ENCODE results near the gene TMEM183A.
"Not testable (repeated sequence)": the region's sequence is repeated elsewhere in the genome, so short reads cannot be mapped to it uniquely, and the experiment has no call there.

TMEM183A gene, protein sequence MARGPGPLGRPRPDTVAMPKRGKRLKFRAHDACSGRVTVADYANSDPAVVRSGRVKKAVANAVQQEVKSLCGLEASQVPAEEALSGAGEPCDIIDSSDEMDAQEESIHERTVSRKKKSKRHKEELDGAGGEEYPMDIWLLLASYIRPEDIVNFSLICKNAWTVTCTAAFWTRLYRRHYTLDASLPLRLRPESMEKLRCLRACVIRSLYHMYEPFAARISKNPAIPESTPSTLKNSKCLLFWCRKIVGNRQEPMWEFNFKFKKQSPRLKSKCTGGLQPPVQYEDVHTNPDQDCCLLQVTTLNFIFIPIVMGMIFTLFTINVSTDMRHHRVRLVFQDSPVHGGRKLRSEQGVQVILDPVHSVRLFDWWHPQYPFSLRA

DNA sequence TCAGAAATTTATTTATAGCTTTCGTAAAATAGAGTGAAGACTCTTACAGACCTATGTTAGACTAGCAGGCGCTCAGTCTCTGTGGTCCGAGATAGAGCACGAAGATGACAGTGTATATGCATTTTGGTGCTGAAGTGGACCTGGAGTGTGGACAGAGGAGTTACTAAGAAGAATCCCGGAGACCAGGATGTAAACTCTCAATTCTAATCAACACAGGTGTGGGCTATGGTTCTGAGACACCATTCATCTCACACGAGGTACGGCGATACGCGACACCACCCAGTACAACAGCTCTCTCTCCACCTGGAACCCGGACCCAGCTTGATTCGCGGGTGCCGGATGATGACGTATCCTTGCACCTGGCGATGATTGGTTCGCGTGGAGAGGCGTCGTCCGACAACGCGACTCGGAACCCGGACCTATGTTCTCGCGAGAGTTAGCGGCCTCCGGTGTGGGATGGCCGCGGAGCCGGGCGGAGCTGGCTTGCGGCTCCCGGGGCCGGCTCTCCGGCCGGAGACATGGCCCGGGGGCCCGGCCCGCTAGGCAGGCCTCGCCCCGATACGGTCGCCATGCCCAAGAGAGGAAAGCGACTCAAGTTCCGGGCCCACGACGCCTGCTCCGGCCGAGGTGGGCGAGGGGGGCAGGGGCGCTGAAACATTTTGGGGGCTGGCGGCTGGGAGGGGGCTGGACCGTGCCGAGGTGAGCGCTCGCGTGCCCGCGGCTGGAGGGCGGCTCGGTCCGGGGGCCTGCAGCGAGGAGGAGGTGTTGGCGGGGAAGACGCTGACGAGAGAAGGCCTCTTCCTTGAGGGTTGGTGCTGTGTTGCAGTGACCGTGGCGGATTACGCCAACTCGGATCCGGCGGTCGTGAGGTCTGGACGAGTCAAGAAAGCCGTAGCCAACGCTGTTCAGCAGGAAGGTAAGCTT, at the start of gene TMEM183A:
TSS of gene TMEM183A (plus strand) at position 427 of the 924 bp plus-strand sequence. CDS start at position 519, 92 bp downstream.
- peak; percentile 97 for DNase-seq

DNA sequence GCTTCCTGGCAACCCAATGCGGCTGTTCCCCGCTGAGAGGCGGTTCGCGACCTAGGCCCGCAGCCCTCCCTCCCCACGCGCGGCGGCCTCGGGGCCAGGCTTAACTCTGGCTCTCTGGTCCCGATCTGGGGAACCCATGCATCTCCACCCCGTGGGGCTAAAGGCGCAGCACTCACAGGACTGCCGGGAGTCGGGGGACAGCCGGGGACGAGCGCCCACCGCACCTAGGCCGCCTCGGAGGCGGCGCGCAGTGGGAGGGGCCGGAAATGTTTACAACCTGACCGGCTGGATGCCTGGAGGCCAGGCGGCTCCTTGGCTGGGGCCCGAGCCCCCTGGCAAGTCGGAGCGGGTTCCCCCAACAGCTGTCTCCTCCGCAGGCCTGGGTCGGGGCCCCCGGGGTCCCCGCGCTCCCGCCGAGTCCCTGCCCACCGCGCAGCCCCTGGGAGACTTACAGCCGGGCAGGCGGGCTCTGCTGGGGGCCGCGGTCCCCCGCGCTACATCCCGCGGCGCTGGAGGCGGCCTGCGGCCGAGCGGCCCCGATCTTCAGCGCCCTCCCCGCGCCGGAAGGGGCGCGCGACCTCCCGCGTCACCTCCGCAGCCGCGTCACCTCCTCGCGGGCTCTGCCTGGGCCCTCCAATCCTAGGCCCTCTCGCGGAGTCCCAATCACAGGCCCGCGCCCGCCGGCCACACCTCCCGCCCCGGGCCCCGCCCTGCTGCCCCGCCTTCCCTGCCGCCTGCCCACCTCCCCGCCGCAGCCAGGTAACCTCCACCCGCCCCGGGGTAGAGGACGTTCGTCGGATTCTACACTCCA, 49.2 kb upstream of the TMEM183A start, which contains the start of gene ADIPOR1:
TSS of gene ADIPOR1 (minus strand) at position 580 of the 811 bp plus-strand sequence. CDS start 7,242 bp downstream, outside the sequence.
- peak; percentile 92 for DNase-seq

DNA sequence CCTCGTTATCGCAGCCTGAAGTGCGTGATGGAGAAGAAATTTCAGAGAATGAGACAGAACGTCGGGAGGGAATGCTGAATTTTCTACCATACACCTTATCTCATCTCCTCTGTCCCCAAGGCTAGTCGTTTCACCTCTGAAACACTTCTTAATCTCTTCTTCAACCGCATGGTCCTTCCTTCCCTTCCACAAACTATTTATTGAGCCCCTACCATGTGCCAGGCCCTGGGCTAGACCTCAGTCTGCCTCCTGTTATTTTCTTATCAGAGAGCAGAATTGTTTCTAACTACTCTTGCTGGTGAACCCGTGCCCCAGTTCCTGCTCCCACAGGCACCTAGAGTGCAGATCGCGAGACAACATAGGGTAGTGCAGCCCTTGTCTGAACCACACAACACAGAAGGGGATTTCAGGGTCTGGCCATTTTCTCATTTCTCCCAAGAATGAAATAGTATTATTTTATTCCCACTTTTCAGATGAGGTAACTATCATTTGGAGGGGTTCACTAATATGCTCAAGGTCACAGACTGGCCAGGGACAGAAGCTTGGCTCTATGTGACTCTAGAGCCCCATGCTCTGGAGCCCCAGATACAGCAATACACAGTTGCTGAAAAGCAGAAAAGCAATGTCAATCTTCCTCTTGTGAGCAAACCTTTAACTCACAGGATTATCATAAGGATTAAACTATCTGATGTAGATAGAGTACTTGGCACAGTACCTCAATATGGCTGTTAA, 48.5 kb upstream of the TMEM183A start:
- DNase-seq, result no peak

DNA sequence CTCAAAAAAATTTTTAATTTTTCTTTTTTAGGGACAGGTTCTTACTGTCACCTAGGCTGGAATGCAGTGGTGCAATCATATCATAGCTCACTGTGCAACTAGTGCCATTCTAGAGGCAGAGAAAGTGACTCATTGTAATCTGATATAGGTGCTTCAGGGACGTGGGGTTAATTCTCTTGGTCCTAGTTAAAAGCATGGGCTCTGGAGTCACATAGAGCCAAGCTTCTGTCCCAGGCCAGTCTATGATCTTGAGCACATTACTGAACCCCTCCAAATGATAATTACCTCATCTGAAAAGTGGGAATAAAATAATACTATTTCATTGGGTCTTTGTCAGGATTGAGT, 47.9 kb upstream of the TMEM183A start:
- no peak for DNase-seq

DNA sequence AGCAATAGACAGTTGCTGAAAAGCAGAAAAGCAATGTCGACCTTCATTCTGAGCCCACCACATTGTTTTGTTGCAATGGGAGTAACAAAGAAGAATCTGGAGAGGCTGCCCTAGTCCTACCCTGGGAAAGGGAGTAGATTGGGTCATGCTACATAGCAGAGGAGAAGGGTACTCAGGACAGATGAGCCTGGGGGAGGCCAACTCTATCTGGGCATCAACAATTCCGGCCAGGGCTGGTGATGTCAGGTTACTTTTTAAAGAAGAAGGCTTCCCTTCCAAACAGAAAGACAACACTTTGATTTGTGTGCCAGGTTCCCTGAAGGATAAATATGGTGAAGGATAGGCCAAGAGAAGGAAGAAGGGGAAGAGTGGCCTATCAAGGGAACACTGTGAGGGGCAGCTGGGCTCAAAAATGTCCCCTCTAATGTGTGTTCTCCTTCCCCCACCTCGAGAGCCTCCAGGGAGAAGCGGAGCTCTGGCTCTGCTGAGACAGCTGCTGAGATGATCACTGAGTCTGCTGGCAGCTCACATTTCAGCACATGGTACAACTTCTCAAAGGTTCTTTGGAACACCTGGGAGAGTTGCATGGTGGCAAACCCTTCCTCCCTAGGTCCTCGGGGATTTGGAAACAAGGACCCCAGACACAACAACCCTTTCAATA, 45.8 kb upstream of the TMEM183A start:
- no peak for DNase-seq

DNA sequence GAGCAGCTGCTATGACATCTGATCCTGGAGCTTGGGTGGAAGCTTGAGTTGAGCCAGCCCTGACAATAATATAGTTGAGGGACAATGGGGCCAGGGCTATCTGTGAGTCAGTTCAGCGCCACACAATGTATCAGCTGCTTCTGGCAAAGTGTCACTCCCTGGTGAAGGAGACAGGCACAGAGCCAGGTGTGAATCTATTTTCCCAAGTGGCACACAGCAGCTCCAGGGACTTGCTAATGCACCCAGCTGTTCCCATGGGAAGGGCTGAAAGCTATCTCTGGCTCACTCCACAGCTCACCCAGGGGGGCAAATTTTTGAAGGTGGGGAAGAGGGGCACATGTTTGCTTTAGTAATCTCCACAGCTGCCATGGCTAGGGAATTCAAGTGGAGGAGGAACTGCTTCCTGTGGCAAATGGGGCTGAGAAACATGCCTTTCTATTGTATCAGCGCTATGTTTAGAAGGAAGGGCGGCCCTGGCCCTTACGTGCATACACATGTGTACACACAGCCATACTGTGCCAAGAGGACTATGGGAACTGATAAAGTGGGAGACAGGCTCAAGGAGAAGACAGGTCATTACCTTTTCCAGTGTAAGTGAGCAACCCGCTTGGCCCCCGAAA, 42.3 kb upstream of the TMEM183A start:
- DNase-seq, result peak; percentile 70

DNA sequence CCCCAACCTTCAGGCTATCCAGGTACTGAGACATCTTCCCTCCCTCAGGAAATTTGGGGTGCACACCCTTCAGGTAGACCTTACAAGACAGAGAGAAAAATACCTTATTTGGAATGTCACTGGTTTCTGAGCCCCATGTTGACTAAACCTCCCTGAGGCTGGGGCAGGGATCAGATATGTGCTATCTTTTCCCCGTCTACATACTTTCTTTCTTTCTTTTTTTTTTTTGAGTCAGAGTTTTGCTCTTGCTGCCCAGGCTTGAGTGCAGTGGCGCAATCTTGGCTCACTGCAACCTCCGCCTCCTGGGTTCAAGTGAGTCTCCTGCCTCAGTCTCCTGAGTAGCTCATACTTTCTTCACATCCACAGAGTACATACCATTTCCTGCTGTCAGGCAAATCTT, 41.8 kb upstream of the TMEM183A start:
- no peak for DNase-seq

DNA sequence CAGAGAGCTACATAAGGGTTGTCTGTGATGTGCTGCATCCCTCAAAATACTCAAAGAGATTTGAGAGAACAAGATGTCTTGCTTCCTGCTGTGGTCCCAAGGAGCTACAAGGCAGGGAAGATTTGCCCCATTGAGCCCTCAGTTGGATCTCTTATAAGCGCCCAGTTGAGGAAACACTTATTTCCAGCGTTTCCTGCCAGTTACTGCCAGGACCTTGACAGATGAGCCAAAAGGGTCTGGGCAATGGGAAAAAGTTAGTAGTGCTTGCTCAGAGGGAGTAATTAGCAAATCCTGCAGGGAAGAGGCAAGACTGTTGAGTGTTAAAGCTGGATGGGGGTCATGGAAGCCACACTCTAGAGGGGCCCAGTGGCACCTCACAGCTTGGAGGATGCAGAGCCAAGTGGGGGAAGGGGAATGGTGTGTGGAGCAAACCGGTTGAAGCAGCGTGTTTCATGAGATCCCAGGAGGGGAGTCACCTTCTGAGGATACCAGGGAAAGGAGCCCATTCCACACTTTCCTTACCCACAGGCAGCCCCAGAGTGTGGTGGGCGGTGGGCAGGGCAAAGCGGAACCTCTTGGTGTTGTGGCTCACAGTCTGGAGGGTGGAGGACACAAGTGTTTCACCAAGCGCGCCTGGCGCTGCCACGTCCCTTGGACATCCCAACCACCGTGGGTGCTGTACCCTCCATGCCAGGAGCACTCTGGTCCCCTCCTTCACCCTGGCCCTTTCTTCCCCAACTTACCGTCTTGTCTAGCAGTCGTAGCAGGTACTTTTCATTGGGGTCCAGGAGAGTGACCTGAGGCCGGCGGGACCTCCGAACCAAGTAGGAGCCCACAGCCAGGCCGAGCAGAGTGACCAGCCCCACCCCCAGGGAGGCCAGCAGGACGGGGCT, 40.9 kb upstream of the TMEM183A start:
- DNase-seq, result no peak

DNA sequence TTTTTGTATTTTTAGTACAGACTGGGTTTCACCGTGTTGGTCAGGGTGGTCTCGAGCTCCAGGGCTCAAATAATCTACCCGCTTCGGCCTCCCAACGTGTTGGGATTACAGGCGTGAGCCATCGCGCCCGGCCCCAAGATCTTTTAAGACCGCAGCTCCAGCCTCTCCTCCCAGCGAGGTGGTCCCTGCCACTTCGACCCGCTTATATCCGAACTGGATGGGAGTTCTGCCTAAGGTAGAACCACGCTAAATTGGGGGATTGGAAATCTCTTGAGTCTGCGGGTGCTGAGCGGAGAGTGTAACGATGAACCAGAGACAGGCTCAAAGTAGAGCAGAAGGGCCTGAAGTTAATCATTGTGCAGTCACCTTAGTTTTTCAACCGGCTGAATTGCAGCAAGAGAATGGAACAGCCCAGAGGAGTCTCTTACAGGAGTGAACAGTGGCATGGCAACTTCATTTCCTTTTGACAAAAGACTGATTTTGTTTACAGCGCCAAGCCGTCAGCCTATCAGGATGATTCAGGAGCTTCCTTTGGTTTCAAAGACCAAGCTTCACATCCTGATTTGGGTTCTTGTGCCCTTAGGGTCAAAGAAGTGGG, 39.4 kb upstream of the TMEM183A start:
- DNase-seq, result no peak

DNA sequence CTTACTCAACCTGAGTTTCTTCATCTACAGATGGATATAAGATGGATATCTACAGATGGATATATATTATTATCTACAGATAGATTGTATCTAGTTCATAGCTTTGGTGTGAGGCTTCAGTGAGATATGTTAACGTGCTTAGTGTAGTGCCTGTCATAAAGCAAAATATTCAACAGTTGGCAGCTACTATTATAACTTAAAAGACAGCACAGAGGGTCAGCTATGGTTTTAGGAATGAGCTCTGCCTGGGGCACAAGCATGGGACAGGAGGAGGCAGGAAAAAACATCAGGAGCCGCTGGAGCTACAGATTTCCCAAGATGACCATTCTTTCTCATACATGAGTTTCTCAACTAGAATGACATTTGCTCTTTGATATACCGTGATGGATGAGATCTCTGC, 38.8 kb upstream of the TMEM183A start:
- no peak for DNase-seq

DNA sequence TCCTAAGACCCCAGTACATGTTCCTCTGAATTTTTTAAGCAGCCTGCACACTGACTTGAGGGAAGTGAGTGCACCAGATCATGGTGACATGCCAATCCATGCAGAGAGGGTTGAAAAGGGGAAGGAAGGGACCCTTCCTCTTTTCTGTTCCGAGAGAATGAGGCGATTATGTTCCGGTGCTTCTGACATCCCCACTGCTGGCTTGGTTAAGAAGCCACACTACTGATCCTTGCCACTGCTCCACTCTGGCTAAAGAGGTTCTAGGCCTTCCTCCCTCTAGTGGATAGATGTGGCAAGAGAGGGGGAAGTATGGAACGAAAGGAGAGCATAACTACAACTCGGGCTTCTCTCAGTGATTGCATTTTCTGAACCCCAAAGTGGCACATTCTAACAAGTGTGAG, 38.3 kb upstream of the TMEM183A start:
- DNase-seq, result no peak

DNA sequence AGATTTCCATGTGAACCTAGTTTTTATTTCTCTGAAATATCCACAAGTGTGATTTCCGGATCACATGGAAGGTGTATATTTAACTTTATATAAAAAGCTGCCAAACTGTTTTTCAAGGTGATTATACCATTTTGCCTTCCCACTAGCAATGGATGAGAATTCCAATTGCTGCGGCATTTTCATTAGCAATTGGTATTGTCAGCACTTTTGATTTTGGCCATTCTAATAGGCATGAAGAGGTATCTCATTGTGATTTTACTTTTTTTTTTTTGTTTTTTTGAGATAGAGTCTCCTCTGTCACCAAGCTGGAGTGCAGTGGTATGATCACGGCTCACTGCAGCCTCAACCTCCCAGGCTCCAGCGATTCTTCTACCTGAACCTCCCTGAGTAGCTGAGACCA, 35.1 kb upstream of the TMEM183A start:
- no peak for DNase-seq

DNA sequence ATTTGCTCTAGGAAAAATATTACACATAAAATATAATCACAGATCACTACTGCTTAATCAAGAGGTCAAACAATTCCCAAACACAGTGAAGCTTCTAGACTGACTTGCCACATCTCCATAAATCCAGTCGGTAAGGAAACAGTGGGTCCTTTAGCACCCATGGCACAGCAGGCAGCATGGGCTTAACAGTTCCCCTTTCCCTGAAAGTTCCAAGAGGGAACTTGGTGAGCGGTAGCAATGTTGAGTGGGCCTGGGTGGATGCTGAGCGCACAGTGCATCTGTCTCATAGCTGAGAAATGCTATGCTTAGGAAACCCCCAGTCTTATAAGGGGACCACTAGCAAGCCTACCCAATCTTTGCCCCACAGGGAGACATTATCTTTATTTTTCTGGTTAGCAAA, 32.3 kb upstream of the TMEM183A start:
- DNase-seq, result no peak

DNA sequence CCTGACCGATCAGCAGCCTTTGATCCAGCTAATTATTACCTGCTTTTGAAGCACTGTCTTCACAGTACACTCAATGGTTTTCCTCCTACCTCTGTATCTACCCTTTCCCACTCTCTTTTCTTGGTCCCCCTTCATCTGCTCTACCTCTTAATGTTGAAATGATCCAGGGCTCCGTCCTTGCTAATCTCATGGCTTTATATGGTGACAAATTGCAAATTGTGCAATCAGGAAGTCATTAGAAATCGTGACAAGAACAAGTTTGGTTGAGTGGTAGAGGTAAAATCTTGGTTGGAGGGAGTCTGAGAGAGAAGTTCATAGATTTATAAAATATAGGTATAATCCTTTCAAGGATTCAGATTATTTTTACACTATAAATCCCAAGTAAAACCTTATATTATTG, 30.5 kb upstream of the TMEM183A start:
- no peak for DNase-seq

DNA sequence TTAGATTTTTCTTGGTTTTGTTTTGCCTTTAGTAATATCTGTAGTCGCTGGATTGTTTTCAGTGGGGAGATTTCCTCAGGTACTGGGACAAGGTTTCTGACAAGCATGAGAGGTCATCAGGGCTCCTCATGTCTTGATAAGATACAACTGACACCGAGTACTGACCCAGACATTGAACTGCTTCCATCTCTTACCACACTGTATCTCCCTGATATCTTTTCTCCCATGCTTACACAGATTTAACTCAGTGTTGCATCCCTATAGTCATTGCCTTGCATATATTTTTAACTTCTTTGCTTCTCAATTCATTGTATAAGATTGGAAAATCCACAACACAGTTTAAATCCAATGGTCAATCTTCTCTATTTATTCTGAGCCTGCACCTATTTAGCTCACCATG, 27.7 kb upstream of the TMEM183A start:
- no peak for DNase-seq

DNA sequence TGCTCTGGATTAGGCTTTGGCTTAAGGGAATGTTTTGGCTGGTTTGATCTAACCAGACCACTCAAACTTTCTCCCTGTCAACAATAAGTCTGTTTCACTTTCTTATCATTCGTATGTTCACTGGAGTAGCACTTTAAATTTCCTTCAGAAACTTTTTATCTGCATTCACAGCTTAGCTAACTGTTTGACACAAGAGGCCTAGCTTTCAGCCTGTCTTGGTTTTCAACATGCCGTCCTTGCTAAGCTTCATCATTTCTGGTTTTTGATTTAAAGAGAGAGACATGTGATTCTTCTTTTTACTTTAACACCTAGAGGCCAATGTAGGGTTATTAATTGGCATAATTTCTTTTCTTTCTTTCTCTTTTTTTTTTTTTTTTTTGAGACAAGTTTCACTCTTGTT, 25.2 kb upstream of the TMEM183A start:
- no peak for DNase-seq

DNA sequence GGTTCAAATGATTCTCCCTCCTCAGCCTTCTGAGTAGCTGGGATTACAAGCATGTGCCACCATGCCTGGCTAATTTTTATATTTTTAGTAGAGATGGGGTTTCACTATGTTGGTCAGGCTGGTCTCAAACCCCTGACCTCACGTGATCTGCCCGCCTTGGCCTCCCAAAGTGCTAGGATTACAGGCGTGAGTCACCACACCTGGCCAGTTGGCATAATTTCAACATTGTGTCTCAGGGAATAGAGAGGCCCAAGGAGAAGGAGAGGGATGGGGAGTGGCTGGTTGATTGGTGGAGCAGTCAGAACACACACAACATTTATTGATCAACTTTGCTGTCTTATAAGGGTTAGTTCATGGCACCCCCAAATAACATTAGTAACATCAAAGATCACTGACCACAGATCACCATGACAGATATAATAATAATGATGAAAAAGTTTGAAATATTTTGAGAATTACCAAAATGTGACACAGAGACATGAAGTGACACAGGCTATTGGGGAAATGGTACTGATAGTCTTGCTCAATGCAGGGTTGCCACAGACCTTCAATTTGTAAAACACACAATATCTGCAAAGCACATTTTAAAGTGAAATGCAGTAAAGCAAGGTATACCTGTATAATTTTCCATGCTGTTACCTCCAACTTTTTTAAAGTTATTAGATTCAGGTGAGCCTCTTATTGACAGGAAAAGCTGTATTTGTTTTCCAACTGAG, 24.3 kb upstream of the TMEM183A start:
- no peak for DNase-seq

DNA sequence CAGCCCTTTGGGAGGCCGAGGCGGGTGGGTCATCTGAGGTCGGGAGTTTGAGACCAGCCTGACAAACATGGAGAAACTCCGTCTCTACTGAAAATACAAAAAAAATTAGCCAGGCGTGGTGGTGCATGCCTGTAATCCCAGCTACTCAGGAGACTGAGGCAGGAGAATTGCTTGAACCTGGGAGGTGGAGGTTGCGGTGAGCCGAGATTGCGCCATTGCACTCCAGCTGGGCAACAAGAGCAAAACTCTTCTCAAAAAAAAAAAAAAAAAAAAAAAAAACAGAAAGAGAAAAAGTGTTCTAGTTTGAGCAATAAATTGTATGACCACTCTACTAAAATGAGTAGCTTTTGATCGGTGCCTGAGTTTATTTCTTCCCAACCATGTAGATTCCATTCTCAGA, 21.1 kb upstream of the TMEM183A start:
- DNase-seq, result not testable (repeated sequence)

DNA sequence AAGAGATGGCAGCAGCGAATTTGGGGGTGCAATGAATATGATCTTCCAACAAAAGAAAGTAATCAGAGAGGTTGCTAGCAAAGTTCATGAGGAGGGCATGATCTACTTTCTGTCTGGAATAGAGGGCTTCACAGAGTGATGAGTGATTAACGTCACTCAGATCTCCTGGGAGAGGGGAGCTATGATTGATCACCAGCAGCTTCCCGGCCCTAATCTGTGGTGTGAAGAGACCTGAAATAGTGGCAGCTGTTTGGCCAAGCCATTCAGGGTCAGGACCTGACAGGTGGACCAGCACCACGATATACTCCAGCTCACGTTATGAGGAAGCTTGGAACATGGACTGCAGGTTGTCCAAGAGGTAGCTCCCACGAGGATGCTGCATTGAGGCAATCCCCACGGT, 19.9 kb upstream of the TMEM183A start:
- DNase-seq, result no peak
